GM18861 (cell line): ENCODE data around the gene TRPC4.

Experiments used
- ATAC-seq: cut with Tn5 transposase; IDR thresholded peaks from one replicate; pipeline ENCODE4 v1.9.1; 2021; ENCODE audit not compliant: unreplicated experiment

The TRPC4 gene

DNA sequence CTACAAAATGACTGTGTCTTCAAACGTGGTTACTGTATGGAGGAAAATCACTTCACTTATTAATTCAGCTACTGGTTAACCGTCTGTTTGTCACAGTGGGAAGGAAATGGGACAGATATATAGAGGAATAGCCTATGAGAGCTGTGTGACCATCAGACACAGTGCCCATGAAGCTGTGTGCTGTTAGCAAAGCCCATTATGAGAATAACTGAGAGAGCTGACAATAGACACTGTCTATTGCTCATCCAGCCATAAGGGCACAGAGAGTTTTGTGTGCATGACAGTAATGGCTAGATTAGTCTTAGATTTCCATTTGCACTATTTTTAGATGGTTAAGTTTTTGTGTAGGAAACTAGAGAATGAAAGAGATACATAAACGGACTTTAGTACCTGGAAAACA is 206.9 kb downstream of the TRPC4 start:
- ATAC-seq, result no peak

DNA sequence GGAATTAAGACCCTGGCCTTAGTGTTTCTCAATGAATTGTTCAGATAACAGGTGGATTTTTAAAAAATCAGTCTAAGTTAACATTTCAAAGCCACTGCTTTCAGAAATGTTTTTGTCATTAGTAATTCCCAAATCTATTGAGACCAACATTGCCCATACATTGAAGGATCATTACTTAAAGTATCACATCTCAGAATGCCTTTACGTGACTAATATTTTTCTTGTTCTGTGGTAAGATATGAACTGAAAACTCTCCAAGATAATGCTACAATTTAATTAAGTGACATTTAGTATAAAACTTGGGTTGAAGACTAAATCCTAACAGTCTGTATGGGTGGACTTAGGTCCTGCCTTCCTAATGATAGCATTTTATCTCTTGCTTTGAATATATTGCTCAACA is 211.6 kb downstream of the TRPC4 start:
- no peak for ATAC-seq

DNA sequence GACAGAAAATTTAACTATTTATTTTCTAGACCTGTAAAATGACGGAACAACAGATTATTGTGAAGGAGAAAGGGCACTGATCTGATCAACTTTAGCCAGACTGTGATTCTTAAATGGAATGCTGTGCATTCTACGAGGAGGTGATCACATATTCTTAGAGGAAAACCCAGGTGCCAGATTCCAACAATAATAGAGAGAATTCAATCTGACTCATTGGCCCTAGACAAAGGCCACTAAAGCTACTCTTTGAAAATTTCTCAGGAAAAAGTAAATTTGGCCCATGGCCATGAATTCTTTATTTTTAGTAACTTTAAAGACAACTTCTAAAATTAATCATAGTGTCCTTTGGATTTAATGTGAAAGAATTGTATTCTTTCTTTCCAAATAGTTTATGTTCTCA is 212.4 kb downstream of the TRPC4 start:
- ATAC-seq, result no peak

DNA sequence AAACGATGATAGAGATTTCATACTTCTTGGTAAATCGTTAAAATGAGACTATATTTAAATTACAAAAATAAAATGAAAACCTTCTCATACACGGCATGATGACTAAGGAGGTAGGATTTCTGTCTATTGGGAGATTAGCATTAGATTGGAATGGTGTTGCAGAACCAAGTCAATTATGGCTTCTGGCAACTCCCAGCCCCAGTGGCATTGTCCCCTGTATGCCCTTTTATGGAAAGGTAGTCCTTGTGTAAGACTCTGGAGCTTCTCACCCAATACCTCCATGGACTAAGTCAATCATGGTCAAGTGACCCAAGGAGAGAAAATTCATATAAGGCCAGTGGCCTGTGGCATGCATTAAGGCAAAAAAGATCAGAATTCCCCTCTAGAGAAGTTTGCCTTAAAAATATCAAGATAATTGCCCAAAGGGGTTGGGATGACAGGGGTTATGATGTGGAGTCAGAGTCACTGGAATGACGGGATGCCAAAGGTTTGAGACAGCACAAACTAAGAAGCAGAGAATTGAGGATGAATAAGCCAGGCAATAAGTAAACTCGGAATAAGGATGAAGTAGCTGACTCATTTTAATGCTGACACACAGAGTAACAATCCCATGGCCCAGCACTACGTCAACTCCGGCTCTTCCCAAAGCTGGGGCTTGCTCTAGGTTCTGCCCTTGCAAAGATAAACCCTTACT is 213.2 kb downstream of the TRPC4 start:
- no peak for ATAC-seq

DNA sequence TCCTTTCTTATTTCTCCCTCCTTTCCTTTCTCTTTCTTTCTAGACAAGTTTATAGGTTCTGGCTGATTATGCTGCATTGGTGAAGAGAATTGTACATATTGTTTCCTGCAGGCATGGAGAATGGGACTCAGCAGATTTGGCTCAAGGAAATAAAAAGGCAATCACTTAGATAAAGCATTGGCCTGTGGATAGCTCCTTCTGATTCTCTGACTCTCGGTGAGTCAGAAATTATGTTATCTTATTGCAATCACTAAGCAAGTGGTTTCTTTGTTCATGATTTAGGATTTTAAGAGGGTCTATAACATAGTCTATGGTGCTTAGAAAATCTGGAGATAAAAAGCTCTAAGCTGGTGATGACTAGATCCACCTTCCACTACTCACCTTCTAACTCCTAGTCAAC is 217.0 kb downstream of the TRPC4 start:
- ATAC-seq, result no peak

DNA sequence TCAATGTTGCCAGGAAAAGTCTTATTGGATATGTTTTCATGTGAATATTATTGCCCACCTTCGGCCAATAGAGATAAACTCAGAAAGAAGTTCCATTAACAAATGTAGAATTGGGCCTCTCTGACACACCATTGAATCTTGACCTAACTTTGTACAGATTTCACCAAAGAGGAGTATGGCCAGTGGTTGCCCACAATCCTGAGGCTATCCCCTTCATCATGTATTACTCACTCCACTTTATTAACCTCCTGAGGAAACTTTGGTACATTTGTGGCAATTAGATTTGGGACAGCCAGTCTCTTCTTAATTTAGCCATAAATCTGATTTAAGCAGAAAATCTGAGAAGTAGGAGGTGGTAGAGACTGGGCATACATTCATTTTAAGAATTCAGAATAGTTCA is 217.7 kb downstream of the TRPC4 start:
- ATAC-seq, result no peak

DNA sequence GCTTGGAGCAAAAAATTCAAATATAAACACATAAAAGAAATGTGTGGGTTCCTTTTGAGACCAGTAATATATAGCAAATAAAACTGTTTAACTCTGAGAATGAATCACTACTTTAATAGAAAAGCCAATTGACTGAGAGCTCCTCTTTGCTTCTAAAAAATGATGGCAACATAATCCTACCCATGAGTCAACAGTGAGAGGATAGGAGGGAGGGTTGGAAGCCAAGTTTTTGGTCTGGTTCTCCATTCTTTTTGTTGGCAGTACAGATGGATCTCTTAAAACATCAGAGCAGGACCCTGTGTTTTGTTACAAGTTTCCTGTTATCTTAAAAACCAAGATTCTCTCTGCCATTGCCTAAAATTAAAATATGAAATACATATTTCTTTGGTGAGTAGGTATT is 221.0 kb downstream of the TRPC4 start:
- no peak for ATAC-seq

DNA sequence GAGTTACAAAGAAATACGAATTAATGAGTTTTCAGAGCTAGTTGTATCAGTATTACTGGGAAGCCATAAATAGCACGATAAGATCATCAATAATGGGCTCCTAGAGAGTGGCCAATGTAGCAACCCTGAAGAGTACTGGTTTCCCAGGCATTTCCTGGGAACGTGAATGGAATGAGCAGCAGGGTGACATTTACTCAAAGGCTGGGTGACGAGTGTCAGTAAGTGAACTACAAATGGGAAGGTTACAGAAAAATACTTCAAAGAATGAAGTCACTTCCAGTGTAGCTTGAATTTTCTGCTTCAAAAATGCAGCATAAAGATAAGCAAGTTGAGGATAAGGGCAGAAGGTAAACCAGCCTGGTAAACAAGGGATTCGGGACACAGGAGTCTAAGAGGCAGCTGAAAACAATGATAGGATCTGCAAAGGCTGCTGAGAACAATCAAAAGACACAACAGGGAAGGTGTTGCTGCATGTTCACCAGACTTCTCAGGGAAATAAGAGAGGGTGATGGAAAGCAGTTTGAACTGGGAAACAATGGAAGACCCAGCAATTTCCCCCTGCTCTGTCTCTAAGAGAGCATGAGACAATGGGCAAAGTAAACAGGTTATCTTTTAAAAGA is 222.4 kb downstream of the TRPC4 start:
- no peak for ATAC-seq

DNA sequence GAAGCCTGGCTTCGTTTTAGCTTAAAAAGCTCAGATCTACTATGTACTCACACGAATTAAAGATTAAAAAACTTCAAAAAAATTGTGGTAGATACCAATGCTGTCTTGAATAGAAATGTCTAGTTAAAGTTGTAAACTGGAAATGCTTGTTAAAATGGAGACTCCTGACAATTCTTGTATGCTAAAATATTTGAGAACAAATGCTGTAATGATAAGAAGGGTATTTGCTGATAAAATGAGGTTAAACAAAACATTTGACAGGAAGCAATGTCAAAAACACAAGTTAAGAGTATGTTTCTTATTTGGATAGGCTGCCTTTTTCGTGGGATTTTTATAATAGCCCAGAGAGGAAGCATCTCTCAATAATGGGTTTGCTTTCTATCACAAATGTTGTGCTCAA is 223.0 kb downstream of the TRPC4 start:
- no peak for ATAC-seq

DNA sequence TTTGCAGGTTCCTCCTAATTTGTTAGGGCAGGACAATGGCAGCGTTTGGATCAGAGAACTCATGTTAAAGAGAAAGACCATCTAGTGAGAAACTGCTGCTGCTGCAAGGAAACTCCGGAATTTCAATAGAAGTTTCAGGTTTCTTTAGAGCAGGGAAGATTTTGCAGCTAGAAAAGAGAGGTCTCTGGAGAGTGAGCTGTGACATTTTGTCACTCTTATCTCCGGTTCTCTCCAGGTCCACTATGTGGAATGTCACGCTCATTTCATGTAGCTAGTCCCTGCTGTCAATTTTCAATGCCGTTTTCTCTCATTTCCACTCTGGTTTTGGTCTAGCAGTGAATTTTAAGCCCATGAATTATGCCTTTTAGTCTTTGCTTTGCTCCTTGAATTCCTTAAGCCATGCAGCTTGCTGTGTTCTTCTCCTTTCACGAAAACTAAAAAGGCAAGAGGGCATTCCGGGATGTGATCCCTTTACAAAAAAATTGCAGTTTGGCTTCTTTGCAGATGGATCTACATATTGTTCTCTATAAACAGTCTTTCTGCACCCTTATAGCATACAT is 224.3 kb downstream of the TRPC4 start:
- no peak for ATAC-seq

DNA sequence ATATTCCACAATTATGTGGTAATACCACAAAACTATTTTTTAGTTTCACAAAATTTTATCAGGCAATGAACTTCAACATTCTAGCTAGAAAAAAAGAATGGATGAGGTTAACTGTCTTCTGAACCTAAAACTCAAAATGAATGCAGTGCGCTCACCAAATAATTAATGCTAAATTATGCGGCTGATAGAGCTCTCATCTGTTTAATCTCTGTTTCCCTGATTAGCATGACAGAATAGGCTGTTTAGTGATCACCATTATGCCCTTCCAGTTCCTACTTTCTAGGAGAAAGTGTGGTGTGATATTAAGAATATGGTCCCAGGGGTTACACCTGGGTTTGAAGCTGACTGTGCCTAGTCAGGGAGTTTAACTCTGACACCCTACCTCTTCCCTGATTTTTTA is 228.2 kb downstream of the TRPC4 start:
- ATAC-seq, result no peak

DNA sequence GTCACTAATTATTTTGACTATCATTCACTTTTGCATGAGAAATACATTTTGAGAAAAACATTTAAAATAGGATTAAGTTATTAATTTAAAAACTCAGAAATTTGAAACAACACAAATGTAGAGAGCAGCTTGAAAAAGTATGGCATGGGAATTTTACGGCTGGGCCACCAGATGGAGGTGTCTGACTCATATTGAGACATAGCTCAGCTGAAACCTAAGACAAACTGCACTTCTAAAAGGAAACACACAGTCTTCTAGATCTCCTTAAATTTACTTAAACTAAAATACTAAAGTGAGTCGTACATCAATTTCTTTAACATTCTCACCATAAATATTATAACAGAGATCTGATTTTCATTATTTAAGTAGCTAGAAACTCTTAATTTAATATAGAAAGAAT is 229.1 kb downstream of the TRPC4 start:
- ATAC-seq, result no peak

DNA sequence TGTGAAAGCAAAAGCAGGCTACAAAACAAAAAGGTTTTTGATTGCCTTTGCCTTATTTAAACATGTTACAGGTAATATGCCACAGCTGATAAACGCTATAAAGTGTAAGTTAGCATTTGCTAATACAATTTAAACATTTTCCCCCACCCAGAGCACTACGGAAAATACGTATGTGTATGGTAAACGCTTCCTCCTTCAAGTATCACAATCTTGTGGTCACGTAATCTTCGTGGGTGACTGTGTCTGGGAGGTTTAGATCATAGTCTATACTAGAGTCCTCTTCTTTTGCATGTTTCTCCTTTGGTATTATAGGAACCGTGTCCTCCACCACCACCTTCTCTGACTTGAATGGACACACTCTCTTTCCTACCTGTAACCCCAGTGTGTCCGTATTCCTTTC is 232.9 kb downstream of the TRPC4 start:
- no peak for ATAC-seq

DNA sequence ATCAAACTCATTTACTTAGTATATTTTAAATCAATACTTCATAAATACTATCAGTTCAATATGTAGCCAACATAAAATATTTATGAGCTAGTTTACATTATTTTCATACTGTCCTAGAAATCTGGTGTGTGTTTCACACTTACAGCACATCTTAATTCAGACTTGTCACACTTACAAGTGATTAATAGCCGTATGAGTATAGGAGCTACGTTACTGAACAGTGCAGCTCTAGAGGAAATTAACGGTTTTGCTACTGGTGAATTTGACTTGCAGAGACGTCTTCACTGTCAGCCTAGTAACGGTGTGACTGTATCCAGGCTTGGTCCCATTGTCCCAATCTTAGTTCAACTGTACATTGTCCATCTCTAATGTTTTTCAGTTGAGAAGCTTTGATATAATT is 237.3 kb downstream of the TRPC4 start:
- no peak for ATAC-seq

DNA sequence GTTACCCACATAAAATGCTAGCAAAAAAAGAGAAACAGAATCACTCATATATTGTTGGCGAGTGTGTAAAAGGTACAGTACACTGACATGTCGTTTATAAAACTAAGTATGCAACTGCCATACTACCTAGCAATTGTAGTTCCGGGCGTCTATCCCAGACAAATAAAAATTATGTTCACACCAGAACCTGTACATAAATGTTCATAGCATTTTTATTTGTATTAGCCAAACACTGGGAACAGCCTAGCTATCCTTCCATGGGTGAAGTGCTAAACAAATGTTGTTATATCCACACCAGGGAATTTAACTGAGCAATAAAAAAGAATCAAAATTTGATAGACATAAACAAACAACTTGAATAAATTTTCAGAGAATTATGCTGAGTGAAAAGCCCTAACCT is 242.1 kb downstream of the TRPC4 start:
- no peak for ATAC-seq

DNA sequence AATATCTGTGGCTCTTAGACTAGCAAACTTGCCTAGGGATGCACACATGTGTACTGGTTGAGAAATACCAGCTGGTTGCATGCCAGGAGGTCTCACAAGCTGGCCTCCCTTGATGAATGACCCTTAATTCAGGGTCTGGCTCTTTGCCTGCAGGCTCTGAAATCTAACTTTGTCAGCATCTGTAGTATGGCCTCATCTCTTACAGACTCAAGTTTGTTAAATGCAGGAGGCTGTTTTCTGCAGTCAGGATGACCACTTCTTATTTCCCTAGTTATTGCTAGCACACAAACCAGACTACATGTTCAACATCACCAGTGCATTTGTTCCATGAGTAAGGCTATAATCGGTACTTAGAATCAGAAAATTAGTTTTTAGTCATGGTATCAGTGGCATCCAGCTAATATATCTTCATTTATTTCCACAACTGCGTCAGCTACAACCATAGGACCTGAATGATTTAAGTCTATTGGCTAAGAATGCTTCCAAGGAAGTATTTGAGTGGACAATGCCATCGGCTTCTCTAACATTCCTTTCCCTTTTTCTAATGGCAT is 247.7 kb downstream of the TRPC4 start:
- no peak for ATAC-seq

DNA sequence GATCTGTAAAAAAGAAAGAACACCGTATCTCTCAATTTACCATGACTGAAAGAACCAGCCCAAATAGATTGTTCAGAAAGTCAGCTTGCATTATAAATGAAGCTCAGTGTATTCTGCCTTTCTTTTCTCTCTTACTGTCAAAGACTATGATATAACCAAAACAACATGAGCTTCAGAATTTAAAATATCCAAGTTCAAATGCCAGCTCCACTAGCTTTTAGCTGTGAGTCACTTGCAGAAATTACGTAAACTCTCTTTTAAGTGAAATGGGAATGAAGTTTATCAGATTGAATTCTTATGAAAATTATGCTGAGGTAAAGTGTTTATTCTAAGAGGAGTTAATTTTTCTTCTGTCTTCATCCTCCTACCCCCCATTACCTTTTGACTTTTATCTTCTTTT is 251.0 kb downstream of the TRPC4 start:
- no peak for ATAC-seq

DNA sequence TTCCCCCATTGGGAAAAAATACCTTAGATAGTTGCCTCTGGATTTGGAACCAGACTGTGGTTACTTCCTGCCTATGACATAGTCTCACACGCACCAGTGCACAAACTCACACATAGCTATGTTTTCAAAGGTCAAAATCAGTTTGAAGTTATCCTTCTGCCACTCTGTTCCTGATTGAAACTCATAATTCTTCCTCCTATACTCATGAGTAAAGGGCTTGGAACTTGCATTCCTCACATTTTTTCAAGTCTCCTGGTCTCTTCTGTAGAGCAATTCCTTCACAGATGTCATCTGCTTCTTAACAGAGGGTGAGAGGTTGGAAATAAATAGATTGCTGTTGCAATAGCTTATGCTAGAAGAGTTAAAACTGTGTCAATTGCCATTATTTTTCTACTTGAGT is 252.4 kb downstream of the TRPC4 start:
- no peak for ATAC-seq

DNA sequence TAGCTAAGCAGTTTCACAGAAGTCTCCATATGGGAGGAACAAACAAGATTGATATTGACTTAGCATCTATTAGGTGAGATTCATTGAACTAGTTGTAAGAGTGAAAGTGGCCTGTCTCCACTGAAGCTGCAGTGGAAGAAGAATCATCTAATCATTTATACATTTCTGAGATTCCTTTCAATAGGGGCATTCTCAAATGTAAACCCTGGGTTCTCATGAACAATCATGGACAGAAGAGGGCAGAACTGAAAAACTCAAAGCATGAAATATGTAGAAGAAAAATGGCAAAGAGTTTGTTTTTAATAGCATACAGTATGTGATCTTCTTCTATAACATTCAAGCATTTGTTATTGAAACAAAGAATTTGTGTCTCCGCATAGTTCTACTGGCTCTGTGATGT is 253.4 kb downstream of the TRPC4 start:
- no peak for ATAC-seq

DNA sequence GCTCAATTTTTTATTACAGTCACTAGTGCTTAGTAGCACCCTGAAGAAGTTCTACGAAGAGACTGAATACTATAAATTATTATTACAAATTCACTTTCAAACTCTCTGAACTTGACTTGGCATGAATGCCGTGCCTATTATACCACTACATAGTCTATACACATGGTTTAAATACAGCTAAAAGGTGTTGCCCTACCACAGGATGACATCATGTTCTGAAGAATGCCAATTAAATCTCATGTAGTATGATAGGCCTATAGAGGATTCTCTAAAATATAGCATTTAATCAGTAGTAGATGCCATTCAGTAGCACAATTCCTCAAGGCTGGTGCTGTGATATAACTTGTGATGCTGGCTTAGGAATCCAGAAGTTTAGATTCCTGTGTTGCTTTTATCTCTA is 254.3 kb downstream of the TRPC4 start:
- ATAC-seq, result no peak

DNA sequence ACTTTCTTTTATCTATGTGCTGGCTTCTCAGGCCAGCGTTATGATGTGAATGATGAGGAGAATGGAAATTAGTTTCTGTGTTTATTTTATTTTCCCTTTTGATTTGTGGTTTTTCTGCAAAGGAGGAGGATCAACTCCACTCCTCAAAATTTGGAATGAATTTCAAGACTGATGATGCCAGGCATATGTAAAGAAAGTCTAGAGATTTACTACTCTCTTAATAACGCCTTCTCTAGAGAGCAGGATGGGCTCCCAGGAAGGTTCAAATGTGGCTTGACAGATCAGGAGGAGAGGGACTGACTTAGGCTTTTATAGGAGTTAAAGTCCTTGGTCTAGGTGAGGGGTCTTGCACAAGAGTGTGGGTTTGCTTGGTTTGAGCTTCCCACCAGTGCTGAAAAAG is 255.9 kb downstream of the TRPC4 start:
- no peak for ATAC-seq

DNA sequence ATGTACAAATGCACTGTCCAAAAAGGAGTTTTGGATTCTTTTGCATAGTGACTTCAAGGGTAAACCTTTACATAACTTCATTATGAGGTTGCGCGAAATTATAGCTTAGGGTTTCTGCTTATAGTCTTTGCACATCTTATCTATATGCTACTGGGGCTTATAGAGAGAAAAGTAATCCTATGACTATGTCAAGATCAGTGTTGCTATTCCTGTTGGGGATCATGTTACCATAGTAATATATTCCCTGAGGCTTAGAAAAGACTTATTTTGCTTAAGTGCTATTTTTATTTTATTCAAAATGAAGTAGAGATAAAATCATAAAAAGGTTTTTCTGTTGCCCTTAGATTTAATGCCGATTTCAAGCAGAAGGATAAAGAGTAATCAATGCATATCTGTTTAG is 256.3 kb downstream of the TRPC4 start:
- ATAC-seq, result no peak
